ENCODE results near the gene DCLRE1C.
"Not testable (repeated sequence)": the region's sequence is repeated elsewhere in the genome, so short reads cannot be mapped to it uniquely, and the experiment has no call there.

DCLRE1C gene

DNA sequence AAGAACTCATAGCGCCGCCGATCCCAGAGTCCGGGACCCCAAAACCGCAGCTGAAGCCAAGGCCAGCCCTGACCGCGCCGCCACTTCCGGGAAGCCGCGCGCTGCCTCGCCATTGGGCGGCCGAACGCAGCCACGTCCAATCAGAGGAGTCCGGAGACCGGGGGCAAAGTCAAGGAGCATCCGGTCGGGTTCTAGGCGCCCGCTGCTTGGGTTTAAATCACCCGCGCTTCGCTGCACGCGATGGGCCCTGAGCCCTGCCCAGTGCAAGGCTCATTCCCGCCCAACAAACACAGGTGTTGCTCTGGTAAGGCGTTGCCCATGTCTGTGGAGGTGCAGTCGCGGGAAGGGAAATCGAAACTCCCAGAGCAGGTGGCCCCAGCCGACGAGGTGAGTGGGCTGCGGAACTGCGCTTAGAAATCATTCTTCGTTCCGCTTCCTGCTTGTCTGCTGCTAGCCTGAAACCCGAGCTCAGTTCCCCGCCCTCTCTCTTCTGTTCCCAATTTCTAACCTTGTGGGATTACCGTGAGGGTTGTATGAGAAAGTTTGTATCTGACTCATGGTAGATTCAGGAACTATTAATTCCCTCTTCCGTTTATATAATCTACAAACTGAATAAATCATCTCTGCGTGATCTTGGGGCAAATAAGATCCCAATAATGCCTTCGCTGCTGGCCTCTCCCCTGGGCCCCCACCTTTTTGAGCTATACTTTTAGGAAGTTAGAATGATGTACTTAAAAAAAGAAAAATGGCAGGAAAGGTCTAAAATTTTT is at the start of gene DCLRE1C:
DCLRE1C (minus strand) TSS at position 96 of the 770 bp plus-strand sequence; CDS start at position 10, 86 bp downstream.
- DNase-seq (ENCODE audit: low read depth), result peak; percentile 58

DNA sequence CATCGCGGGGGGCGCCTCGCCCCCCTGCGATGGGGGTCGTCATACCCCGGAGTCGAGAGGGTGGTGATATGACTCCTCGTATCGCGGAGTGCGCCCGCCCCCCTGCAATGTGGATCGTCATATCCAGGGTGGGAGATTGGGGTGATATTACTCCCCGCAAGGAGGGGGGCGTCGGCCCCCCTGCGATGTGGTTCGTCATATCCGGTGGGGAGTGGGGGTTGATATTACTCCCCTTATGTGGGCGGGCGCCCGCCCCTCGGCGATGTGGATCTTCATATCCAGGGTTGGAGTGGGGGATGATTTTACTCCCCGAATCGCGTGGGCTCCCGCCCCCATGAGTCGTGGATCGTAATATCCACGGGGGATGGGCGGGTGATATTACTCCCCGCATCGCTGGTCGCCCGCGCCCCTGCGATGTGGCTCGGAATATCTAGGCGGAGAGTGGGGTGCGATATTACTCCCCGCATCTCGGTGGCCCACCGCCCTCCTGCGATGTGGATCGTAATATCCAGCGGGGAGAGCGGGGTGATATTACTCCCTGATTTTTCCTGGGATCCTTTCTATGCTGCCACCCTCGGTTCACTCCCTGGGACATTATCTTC is 42.2 kb upstream of the DCLRE1C start:
- DNase-seq (ENCODE audit: low read depth), result no peak

DNA sequence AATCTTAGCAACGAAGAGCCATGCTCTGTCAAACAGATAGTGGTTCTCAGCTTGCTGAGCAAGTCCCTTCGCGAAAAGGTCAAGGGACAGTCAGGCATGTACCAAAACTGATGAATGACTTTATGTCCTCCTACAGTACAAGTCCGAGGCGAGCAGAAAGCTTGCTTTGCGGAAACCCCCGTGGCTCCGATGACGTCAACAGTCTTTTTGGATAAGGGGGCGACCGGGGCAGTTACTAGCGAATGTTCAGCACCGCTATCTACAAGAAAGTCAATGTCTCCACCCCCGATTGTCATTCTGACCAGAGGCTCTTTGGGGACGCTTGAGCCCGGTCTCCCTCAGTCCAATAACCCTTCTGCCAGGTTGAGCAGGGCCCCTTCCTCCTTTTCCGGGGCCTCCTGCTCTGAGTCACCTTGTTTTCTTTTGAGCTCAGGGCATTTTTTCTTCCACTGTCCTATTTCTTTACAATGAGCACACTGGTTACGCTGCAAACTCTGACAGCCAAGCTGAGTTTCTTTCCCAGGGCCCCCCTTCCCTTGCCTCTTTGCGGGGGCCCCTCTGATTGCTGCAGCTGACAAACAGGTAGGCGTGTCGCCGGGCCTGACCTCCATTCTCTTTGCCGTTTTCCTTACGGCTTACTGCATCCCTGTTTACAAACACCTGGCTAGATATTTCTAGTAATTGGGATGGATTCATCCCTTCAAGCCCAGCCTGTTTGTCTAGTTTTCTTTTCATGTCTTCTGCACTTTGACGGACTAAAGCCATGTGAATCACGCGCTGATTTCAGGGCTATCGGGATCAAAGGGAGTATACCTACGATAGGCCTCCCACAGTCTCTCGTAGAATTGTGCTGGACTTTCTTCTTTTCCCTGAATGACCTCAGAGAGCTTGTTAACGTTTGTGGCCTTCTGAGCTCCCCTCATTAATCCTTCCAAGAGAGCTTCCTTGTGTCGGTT is 39.9 kb upstream of the DCLRE1C start:
- DNase-seq (ENCODE audit: low read depth), result not testable (repeated sequence)

DNA sequence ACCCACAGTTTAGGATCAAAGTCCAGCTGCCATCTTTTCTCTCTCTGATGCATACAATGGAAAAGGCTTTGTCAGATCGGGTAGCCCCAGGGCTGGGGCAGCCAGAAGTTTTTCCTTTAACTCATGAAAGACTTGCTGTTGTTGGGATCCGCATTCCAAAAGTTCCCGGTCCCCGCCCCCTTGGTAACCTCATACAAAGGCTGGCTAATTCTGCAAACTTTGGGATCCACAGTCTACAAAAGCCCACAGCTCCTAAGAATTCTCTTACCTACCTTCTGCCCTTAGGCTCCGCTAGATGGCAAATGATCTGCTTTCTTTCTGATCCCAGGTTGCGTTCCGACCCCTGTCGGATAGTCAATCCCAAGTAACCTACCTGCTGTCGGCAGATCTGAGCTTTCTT is 38.4 kb upstream of the DCLRE1C start:
- DNase-seq (ENCODE audit: low read depth), result not testable (repeated sequence)

DNA sequence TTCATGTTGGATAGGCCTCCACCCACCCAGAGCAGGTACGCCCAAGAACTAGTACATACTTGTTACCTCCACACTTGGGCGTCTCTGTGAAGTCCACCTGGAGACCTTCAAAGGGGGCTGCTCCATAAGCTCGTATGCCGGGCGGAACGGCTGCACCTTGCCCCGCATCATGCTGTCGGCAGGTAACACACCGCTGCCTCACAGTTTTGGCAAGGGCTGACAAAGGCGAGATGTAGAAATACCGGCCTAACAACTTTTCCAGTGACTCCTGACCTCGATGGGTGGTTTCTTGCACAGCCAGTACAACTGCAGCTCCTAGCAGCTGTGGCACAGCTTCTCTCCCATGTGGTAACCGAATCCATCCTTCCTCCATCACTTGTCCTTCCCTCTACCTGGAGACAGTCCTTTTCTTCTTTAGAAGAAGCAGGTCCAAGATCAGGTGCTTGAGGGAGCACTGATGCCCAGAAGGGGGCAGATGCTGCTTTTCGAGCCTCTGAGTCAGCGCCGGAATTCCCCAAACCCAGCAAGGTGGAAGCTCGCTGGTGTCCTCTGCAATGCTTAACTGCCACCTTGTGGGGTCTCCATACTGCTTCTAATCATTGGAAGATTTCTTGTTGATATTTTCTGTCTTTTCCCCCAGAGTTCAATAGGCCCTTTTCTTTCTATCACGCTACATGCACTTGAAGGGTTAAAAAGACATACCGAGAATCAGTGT is 37.3 kb upstream of the DCLRE1C start:
- DNase-seq (ENCODE audit: low read depth), result not testable (repeated sequence)

DNA sequence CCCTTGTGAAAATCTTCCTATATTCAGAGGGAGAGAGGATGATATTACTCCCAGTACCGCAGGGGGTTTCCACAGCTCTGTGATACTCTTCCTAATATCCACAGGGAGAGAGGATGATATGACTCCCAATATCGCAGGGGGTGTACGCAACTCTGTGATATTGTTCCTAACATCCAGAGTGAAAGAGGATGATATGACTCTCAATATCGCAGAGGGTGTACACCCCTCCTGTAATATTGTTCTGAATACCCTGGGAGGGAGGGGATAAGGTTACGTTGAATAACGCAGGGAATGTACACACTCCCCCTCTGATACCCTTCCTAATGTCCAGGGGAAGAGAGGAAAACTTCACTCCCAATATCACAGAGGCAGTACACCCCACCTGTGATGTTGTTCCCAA is 35.7 kb upstream of the DCLRE1C start:
- not testable (repeated sequence) for DNase-seq (ENCODE audit: low read depth)

DNA sequence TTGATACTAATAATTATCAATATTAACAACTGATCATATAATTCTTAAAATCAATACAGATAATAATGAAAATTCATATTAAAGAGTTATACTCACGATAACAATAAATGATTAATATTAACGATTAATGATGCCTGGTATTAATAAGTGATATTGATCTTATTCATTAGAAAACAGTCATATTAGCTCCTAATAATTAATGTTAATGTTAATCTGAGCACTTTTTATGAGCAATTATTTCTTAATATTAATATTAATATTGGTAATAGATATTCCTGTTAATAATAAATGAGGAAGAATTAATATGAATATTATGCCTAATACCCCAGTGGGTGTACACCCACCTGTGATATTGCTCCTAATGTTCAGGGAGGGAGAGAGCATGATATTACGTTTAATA is 28.8 kb upstream of the DCLRE1C start:
- no peak for DNase-seq (ENCODE audit: low read depth)

DNA sequence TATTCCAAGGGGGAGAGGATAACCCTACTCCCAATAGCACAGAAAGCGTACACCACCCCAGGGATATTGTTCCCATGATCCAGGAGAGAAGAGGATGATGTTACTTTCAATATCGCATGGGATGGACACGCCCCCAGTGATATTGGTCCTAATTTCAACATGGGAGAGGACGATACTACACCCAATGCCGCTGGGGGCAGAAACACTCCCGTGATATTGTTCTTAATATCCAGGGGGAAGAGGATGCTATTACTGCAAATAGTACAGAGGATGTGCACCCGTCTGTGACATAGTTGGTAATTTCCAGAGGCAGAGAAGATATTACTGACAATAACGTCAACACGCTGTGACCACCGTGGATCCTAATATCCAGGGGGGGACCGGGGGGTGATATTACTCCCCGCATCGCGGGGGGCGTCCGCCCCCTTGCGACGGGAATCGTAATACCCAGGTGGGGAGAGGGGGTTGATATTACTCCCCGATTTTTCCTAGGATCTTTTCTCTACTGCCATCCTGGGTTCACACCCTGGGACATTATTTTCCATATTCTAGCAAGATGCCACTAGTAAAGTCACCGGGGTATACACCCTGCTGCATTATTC is 21.9 kb upstream of the DCLRE1C start:
- DNase-seq (ENCODE audit: low read depth), result no peak

DNA sequence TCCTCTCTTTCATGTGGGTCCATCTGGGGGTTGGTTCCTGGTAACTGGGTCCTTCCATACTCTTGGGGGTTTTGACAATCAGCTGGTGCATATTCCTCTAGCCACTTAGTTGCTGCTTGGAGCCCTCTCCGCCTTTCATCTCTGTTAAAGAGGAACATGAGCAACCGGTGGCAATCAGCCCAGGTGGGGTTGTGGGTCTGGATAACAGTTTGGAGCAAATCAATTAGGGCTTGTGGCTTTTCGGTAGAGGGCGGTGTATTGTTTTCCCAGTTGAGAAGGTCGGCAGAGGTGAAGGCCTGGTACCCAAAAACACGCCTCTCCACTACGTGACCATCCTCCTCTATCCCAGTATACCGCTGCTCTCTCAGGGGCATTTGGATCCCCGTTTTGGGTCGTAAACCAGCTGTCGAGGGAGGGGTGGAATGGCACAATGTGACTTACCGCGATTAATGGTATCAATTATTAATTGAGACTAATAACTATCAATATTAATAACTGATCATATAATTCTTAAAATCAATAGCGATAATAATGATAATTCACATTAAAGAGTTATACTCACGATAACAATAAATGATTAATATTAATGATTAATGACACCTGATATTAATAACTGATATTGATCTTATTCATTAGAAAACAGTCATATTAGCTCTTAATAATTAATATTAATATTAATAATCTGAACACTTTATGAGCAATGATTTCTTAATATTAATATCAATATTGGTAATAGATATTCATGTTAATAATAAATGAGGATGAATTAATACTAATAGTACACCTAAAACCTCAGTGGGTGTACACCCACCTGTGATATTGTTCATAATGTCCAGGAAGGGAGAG is 20.5 kb upstream of the DCLRE1C start:
- DNase-seq (ENCODE audit: low read depth), result not testable (repeated sequence)

DNA sequence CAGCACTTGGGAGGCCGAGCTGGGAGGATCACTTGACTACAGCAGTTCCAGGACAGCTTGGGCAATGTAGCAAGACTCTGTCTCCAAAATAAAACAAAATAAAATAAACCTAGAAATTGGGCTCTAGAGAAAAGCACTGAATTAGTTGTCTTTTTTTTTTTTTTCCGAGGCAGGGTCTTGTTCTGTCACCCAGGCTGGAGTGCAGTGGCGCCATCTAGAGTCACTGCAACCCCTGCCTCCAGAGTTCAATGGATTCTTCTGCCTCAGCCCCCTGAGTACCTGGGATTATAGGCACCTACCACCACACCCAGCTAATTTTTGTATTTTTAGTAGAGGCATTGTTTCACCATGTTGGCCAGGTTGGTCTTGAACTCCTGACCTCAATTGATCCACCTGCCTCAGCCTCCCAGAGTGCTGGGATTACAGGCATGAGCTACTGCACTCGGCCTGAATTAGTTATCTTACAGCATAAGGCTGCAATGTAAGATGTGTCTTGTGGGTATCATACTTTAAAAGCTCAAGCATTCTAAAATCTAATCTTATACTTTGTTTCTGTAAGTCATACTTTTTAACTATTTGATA is 18.1 kb upstream of the DCLRE1C start:
- no peak for DNase-seq (ENCODE audit: low read depth)

DNA sequence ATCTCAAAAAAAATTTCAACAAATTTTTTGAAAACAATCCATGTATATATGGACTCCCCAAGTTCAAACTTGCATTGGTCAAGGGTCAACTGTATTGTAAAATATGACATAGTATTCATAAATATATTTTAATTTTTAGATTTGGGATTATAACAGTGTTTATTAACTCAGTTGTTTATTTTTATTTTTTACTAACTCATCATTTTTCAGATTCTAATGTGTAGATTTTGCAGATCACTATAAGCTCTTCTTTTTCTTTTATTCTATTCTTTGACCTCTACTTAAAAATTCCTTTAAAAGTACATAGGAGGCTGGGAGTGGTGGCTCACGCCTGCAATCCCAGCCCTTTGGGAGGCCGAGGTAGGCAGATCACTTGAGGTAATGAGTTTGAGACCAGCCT is 14.0 kb upstream of the DCLRE1C start:
- DNase-seq (ENCODE audit: low read depth), result no peak

DNA sequence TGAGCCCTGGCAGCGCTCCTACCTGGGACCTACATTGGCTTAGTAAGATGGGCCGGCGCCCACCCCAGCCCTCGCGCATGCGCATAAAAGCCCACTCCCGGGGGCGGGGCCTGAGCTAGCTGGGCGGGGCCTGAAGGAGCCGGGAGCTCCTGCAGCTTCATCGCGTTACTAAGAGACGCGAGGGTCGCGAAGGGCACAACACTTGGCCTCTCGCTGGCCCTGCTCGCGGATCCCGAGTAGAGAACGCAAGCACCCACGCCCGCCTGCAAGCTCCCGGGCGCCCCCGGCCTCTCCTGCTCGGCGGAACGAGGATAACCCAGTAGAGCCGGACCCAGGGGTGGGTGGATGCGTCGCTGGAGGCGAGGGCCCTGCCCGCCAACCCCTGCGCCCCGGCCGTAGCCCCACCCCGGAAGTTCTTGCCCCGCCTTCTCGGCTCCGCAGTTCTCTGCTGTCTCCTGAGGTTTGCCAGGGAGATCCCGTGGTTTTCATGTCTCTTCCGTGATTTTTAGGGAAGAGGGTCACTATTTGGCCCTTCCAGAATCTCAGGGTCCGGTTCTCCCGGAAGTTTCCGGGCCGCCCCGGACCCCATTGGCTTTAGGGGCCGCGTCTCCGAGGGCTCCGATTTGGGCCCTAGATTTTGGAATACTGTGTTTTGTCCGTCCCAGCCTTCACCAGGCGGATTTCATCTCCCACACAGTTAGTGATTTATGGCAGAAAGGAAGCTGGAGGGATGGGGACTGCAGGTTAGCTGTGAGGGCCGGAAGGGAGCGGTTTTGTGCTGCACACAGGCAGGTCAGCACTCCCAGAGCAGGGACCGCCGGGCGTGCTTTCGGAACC is 5.5 kb upstream of the DCLRE1C start, which contains the start of gene MEIG1:
MEIG1 (plus strand) TSS at position 168 of the 837 bp plus-strand sequence. CDS start 7,081 bp downstream, outside the sequence.
- DNase-seq (ENCODE audit: low read depth), result peak; percentile 50

DNA sequence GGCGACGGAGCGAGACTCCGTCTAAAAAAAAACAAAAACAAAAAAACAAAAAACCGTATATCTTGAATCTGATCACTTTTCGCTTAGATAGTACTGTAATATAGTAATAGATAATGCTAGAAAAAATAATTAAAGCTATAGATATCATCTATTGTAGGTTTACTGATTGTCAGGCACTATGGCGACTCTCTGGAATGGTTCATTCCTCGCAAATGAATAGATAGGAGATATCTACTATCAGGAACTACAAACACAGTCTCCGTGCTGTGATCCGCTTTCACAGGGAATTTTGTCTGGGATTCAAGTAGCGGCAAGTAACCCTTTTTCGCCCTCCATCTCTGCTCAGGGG is 5.0 kb upstream of the DCLRE1C start:
- DNase-seq (ENCODE audit: low read depth), result no peak

DNA sequence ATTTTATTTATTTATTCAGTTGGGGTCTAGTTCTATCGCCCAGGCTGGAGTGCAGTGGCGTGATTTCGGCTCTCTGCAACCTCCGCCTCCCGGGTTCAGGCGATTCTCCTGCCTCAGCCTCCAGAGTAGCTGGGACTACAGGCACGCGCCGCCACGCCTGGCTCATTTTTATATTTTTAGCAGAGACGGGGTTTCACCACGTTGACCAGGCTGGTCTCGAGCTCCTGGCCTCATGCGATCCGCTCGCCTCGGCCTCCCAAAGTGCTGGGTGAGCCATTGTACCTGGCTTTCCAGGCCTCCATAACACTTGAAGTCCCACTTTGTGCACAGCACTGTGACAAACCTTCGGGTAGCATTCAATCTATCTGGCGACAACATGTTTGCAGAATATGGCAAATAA is 1.0 kb upstream of the DCLRE1C start:
- no peak for DNase-seq (ENCODE audit: low read depth)

DNA sequence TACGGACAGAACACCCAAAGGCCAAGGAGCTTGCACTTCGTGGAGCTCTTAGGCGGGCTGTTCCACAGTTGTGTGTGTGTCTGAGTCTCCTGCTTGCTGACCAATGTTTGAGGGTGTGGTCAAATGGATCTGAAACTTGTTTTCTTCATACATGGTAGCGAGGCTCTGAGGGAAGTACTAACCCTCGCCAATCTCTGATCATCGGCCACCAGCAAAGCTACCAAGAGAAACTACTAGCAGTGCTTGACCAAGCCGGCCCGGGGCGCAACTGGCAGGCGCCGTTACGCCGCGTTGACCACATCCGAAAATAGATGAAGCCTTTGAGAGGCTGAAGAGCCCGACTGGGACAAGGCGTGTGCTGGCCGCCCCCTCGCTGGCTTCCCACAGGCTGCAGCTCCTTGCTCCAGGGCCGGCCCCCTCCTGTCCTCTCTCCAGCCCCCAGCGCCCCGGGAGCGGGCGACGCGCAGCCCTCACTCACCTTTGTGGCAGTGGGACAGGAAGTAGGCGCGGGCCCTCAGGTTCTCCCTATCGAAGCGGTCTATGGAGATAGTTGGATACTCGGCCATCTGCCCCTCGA is 384 bp downstream of the DCLRE1C start:
- DNase-seq (ENCODE audit: low read depth), result peak; percentile 47

DNA sequence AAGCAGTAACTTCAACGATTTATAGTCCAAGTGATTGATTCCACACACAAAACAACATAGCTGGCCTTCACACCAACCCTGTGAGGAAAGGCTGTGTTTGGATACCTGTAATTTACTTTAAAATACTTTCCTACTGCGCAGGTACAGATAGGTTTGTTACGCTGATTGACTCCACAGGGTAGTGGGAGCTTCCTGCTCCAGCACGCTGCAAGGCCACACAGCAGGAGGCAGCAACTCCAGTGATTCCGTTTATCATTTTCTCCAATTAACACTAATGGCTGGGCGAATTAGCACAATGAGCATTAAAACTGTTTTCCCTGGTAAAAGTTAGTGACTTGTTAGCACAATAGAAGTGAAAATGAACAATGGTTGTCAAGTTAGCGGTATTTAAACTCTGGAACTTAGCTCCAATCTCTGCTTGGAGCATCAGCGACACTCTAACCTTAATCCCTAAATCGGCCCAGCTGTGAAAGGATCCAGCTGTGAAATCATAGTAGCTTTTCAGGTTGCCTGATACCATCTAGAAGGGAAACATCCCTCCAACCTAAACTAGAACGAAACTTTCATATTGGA is 959 bp downstream of the DCLRE1C start:
- no peak for DNase-seq (ENCODE audit: low read depth)

DNA sequence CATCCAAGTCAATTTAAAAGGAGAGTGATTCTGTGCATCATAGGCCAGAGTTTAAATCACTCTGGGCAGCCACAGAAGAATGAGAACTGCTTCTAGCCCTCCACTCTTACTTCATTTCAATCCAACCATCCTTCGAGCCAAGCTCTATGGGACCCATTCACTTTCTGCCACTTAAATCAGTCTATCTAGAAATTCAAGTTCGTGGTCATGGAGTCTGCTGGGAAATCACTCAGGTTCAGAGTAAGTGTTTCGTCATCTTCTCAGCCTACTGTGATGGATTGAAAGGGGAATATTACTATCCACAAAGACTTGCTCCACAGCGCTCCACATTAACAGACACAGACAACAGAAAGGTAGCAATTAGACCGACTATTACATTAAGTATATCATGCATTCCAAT is 4.6 kb downstream of the DCLRE1C start:
- DNase-seq (ENCODE audit: low read depth), result no peak

DNA sequence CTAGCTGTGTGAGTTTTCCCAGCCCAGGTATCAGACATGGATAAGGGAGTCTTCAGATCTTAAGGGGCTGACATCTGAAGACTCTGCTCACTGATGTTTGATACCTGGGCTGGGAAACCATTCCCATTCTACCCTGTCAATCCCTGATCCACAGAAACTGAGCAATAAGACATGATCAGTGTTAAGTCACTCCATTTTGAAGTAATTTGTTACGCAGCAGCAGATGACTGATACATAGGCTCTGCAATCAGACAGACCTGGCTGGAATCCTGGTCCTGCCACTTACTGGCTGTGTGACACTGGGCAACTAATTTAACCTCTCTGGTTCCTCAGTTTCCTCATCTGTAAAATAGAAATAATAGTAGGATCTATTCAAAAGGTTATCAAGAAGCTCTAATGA is 6.6 kb downstream of the DCLRE1C start:
- DNase-seq (ENCODE audit: low read depth), result no peak

Data from CMK (cell line).